H1 (cell line): ENCODE measurements around the gene UBE2H. TPM values are rescaled to one million over a fixed set of nuclear protein-coding genes. Genes with fewer than 3 reads are reported as not detected.

Source experiments
- CBX8 ChIP-seq: fragments of 300-800, 300-1000 bp; sonication (generic); IDR thresholded peaks from 2 replicates; pipeline ENCODE4 v1.7.1; 2016; ENCODE audit warnings: low read depth, low read length, borderline replicate concordance
- EZH2 ChIP-seq: fragments of 200-600 bp; sonication (generic); IDR thresholded peaks from 2 replicates; pipeline ENCODE4 v1.7.1; 2012; ENCODE audit warnings: low read depth, mild to moderate bottlenecking, moderate library complexity, low read length, inconsistent platforms; ENCODE audit not compliant: severe bottlenecking
- FOSL1 ChIP-seq: IDR thresholded peaks from 2 replicates; pipeline ENCODE4 v1.6.1; 2011; ENCODE audit warnings: mild to moderate bottlenecking, low read depth, low read length, moderate library complexity; ENCODE audit not compliant: insufficient read depth
- POLR2A ChIP-seq, 2 experiments: IDR thresholded peaks; 1 replicate in 1 of 2; 2 replicates in 1 of 2; pipeline ENCODE4 v1.6.1; 2011; ENCODE audit warnings: low read depth in 2 of 2, low read length in 2 of 2, mild to moderate bottlenecking in 2 of 2; ENCODE audit errors: control extremely low read depth in 1 of 2
- RNF2 ChIP-seq: fragments of 200-900, 300-1000 bp; sonication (generic); IDR thresholded peaks from 2 replicates; pipeline ENCODE4 v1.7.1; 2016; ENCODE audit warnings: borderline replicate concordance, low read depth, mild to moderate bottlenecking, antibody characterized with exemption, low read length; ENCODE audit not compliant: poor library complexity, severe bottlenecking; ENCODE audit errors: missing control alignments
- SUZ12 ChIP-seq: fragments of 200-600 bp; sonication (generic); IDR thresholded peaks from 2 replicates; pipeline ENCODE4 v1.6.1; 2012; ENCODE audit warnings: mild to moderate bottlenecking, inconsistent platforms, low read length, moderate library complexity, mixed read lengths
- TCF12 ChIP-seq: IDR thresholded peaks from 2 replicates; pipeline ENCODE4 v1.6.1; 2011; ENCODE audit warnings: low read depth, mild to moderate bottlenecking, low read length
- polyA plus RNA-seq, 7 experiments: library from polyadenylated mRNA; depleted of rRNA in 3 of 7; stranded (reverse) in 5 of 7; unstranded in 2 of 7; fragments of >200 nt in 5 of 7; fragments of 200-250 nt in 2 of 7; gene quantifications; 1 replicate in 5 of 7; 2 replicates in 1 of 7; 4 replicates in 1 of 7; pipeline versions ENCODE4 v1.2.1 to v1.2.3, GENCODE V29; 2011 to 2013; ENCODE audit warnings: missing spikeins in 2 of 7, mixed read lengths in 2 of 7
- total RNA-seq: library from RNA; stranded (reverse); fragmentation: NEBNext Ultra II Directional; extraction: Animal tissue kit (Norgen Biotek cat#: 25700); gene quantifications from 2 replicates; pipeline ENCODE4 v1.2.1, GENCODE V29; 2021
- TF ChIP-seq, protein P1 (sequence below): fragments of 300-600 bp; sonication (generic); IDR thresholded peaks from 2 replicates; pipeline ENCODE4 v1.7.1; 2012; ENCODE audit warnings: low read length, moderate library complexity, mild to moderate bottlenecking, inconsistent platforms; ENCODE audit not compliant: insufficient replicate concordance
- TF ChIP-seq, protein P2 (sequence below): IDR thresholded peaks from 2 replicates; pipeline ENCODE4 v1.6.1; 2012; ENCODE audit warnings: inconsistent platforms

UBE2H gene
- total and polyA plus RNA-seq, 2 of the 8 experiments (the other 6 are each of a cell fraction or from before 2014, with no cell fraction given) = 30.6 to 62.2 TPM

DNA sequence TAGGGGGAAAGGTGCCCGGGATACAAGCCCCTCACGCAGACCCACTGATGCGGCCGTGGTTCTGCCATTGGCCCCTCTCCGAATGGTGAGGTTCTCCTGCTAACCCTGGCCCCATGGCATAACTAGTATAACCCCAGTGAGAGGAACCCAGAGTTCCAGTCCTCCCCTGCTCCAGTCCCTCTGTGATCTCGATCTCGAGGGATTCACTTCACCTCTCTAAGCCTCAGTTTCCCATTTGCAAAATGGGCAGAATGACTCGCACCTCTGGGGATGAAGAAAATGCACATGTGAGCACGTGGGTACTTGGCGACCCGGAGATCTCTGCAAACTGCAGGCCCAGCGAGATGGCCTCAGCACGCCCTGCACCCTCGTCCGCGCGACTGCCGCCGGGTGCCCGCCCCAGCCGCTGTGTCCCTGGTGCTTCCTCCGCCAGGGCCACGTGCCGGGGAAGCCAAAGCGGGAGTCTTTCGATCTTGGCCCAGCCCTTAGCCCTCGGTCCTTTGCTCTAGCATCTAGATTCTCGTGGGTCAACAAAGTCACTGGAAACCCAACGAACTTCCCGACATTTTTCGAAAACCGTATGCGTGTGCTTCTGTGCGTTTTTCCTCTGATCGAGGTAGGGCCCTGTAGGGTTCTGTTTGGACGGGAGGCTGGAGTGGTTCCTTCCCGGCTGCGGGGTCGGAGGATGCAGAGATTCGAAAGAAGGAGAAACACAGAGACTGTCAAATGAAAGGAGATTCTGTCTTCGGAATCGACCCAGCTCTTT, 169.8 kb downstream of the UBE2H start (continued):
- TF ChIP-seq, protein P1, sequence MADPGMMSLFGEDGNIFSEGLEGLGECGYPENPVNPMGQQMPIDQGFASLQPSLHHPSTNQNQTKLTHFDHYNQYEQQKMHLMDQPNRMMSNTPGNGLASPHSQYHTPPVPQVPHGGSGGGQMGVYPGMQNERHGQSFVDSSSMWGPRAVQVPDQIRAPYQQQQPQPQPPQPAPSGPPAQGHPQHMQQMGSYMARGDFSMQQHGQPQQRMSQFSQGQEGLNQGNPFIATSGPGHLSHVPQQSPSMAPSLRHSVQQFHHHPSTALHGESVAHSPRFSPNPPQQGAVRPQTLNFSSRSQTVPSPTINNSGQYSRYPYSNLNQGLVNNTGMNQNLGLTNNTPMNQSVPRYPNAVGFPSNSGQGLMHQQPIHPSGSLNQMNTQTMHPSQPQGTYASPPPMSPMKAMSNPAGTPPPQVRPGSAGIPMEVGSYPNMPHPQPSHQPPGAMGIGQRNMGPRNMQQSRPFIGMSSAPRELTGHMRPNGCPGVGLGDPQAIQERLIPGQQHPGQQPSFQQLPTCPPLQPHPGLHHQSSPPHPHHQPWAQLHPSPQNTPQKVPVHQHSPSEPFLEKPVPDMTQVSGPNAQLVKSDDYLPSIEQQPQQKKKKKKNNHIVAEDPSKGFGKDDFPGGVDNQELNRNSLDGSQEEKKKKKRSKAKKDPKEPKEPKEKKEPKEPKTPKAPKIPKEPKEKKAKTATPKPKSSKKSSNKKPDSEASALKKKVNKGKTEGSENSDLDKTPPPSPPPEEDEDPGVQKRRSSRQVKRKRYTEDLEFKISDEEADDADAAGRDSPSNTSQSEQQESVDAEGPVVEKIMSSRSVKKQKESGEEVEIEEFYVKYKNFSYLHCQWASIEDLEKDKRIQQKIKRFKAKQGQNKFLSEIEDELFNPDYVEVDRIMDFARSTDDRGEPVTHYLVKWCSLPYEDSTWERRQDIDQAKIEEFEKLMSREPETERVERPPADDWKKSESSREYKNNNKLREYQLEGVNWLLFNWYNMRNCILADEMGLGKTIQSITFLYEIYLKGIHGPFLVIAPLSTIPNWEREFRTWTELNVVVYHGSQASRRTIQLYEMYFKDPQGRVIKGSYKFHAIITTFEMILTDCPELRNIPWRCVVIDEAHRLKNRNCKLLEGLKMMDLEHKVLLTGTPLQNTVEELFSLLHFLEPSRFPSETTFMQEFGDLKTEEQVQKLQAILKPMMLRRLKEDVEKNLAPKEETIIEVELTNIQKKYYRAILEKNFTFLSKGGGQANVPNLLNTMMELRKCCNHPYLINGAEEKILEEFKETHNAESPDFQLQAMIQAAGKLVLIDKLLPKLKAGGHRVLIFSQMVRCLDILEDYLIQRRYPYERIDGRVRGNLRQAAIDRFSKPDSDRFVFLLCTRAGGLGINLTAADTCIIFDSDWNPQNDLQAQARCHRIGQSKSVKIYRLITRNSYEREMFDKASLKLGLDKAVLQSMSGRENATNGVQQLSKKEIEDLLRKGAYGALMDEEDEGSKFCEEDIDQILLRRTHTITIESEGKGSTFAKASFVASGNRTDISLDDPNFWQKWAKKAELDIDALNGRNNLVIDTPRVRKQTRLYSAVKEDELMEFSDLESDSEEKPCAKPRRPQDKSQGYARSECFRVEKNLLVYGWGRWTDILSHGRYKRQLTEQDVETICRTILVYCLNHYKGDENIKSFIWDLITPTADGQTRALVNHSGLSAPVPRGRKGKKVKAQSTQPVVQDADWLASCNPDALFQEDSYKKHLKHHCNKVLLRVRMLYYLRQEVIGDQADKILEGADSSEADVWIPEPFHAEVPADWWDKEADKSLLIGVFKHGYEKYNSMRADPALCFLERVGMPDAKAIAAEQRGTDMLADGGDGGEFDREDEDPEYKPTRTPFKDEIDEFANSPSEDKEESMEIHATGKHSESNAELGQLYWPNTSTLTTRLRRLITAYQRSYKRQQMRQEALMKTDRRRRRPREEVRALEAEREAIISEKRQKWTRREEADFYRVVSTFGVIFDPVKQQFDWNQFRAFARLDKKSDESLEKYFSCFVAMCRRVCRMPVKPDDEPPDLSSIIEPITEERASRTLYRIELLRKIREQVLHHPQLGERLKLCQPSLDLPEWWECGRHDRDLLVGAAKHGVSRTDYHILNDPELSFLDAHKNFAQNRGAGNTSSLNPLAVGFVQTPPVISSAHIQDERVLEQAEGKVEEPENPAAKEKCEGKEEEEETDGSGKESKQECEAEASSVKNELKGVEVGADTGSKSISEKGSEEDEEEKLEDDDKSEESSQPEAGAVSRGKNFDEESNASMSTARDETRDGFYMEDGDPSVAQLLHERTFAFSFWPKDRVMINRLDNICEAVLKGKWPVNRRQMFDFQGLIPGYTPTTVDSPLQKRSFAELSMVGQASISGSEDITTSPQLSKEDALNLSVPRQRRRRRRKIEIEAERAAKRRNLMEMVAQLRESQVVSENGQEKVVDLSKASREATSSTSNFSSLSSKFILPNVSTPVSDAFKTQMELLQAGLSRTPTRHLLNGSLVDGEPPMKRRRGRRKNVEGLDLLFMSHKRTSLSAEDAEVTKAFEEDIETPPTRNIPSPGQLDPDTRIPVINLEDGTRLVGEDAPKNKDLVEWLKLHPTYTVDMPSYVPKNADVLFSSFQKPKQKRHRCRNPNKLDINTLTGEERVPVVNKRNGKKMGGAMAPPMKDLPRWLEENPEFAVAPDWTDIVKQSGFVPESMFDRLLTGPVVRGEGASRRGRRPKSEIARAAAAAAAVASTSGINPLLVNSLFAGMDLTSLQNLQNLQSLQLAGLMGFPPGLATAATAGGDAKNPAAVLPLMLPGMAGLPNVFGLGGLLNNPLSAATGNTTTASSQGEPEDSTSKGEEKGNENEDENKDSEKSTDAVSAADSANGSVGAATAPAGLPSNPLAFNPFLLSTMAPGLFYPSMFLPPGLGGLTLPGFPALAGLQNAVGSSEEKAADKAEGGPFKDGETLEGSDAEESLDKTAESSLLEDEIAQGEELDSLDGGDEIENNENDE = no peak
- no peak for TF ChIP-seq POLR2A (IDR thresholded peaks at IDR 0.05; ENCODE audit: control extremely low read depth in 1 of 2, low read depth in 2 of 2, low read length in 2 of 2)
- TF ChIP-seq FOSL1 = no peak
- TF ChIP-seq SUZ12 = peak; percentile 97; the same call in 1 of the 2 replicates
- peak; percentile 98 for TF ChIP-seq EZH2
- peak; percentile 98 for TF ChIP-seq RNF2
- TF ChIP-seq, protein P2, sequence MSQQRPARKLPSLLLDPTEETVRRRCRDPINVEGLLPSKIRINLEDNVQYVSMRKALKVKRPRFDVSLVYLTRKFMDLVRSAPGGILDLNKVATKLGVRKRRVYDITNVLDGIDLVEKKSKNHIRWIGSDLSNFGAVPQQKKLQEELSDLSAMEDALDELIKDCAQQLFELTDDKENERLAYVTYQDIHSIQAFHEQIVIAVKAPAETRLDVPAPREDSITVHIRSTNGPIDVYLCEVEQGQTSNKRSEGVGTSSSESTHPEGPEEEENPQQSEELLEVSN = peak; percentile 98
- TF ChIP-seq CBX8 = peak; percentile 93; the same call in 1 of the 2 replicates
- TF ChIP-seq TCF12 = no peak
